ENCODE measurements around the gene CFAP119.

The CFAP119 gene

GRCh38 chr16:30760577-30761426, 1.1 kb downstream of the CFAP119 start:
- DNase-seq: no peak

GRCh38 chr16:30760001-30760559, 1.8 kb downstream of the CFAP119 start:
- no peak for DNase-seq

GRCh38 chr16:30758988-30759491, 2.8 kb downstream of the CFAP119 start:
- no peak for DNase-seq

GRCh38 chr16:30757316-30757715, 4.5 kb downstream of the CFAP119 start:
- DNase-seq: no peak

- DNase-seq: no peak
Measured at GRCh38 chr16:30756781-30757100, 5.1 kb downstream of the CFAP119 start.

GRCh38 chr16:30755955-30756780, 5.7 kb downstream of the CFAP119 start:
- no peak for DNase-seq

GRCh38 chr16:30753596-30753995, 8.3 kb downstream of the CFAP119 start:
- DNase-seq: no peak

- no peak for DNase-seq
Measured at GRCh38 chr16:30750876-30751465, 10.9 kb downstream of the CFAP119 start.

- DNase-seq: no peak
Measured at GRCh38 chr16:30750201-30750600, 11.7 kb downstream of the CFAP119 start.

- peak; percentile 60 for DNase-seq
Measured at GRCh38 chr16:30748634-30749445, 13.0 kb downstream of the CFAP119 start.

GRCh38 chr16:30747799-30748633, 13.8 kb downstream of the CFAP119 start, which contains the start of gene PHKG2:
TSS of gene PHKG2 (plus strand) at chr16:30748425. CDS start at chr16:30748821, 396 bp downstream.
- DNase-seq: peak; percentile 98

GRCh38 chr16:30747331-30747730, 14.5 kb downstream of the CFAP119 start:
- no peak for DNase-seq

- no peak for DNase-seq
Measured at GRCh38 chr16:30746638-30747175, 15.2 kb downstream of the CFAP119 start.

GRCh38 chr16:30745082-30745481, 16.8 kb downstream of the CFAP119 start:
- no peak for DNase-seq

GRCh38 chr16:30744183-30744582, 17.7 kb downstream of the CFAP119 start:
- no peak for DNase-seq

- no peak for DNase-seq
Measured at GRCh38 chr16:30743716-30744115, 18.1 kb downstream of the CFAP119 start.

- no peak for DNase-seq
Measured at GRCh38 chr16:30741461-30741914, 20.4 kb downstream of the CFAP119 start.

GRCh38 chr16:30740364-30741251, 21.3 kb downstream of the CFAP119 start:
- DNase-seq: peak; percentile 44
